IMR-90 (cell line): Measurements from ENCODE around the gene C12orf50. TPM values are rescaled to one million over a fixed set of nuclear protein-coding genes. Genes with fewer than 3 reads are reported as not detected.

Experiments
- ATAC-seq: fragments of 200-7000 bp; cut with Tn5 transposase; 2 replicates; pipeline ENCODE4 v1.9.1; 2020; ENCODE audit warnings: low read depth, mild to moderate bottlenecking, moderate library complexity
- BruUV-seq: library from RNA; stranded (reverse); fragments of 400-500 nt; replicated peaks from 2 replicates; lab custom pipeline; 2021; lab: Mats Ljungman, UMichigan
- CTCF ChIA-PET: fragments of 300-600 bp; formaldehyde crosslinking; extraction: SDS; loops from one replicate; lab custom pipeline; 2021; ENCODE audit warnings: antibody characterized with exemption; lab: Yijun Ruan, JAX
- POLR2A ChIA-PET: fragments of 300-600 bp; sonication (Branson Sonifier 250); formaldehyde crosslinking; loops from one replicate; lab custom pipeline; 2022; ENCODE audit warnings: antibody characterized with exemption; ENCODE audit not compliant: unreplicated experiment; lab: Charles Lee
- DNase-seq: peaks from one replicate; pipeline ENCODE4 v3.0.0; 2013
- H2AFZ ChIP-seq: replicated peaks from 2 replicates; pipeline ENCODE3; 2013; ENCODE audit warnings: low read length, mild to moderate bottlenecking; ENCODE audit not compliant: poor library complexity
- H2AK5ac ChIP-seq: 2 replicates; pipeline ENCODE4 v1.6.1; 2013; ENCODE audit warnings: low read depth, low read length, inconsistent platforms
- H2AK9ac ChIP-seq: replicated peaks from 2 replicates; pipeline ENCODE3; 2013; ENCODE audit warnings: mild to moderate bottlenecking, low read depth, low read length, moderate library complexity; ENCODE audit not compliant: poor library complexity
- H2BK120ac ChIP-seq: 2 replicates; pipeline ENCODE4 v1.6.1; 2013; ENCODE audit warnings: low read depth, low read length, inconsistent platforms
- H2BK15ac ChIP-seq: 3 replicates; pipeline ENCODE4 v1.6.1; 2013; ENCODE audit warnings: low read depth, low read length, inconsistent platforms
- H2BK20ac ChIP-seq: 2 replicates; pipeline ENCODE4 v1.6.1; 2013; ENCODE audit warnings: low read depth, mild to moderate bottlenecking, inconsistent platforms, low read length, moderate library complexity
- H2BK5ac ChIP-seq: 2 replicates; pipeline ENCODE4 v1.6.1; 2013; ENCODE audit warnings: mild to moderate bottlenecking, low read depth, low read length, inconsistent platforms; ENCODE audit not compliant: poor library complexity, severe bottlenecking
- H3K14ac ChIP-seq: replicated peaks from 2 replicates; pipeline ENCODE4 v1.6.1; 2013; ENCODE audit warnings: low read depth, low read length, inconsistent platforms
- H3K18ac ChIP-seq: 2 replicates; pipeline ENCODE4 v1.6.1; 2013; ENCODE audit warnings: low read depth, low read length, control low read depth
- H3K23ac ChIP-seq: 2 replicates; pipeline ENCODE4 v1.6.1; 2013; ENCODE audit warnings: low read depth, low read length, inconsistent platforms
- H3K27ac ChIP-seq: 2 replicates; pipeline ENCODE4 v1.5.1; 2013; ENCODE audit warnings: mild to moderate bottlenecking, control low read depth, low read length; ENCODE audit not compliant: insufficient read depth
- H3K27me3 ChIP-seq: 2 replicates; pipeline ENCODE4 v1.6.1; 2013; ENCODE audit warnings: low read length; ENCODE audit not compliant: control insufficient read depth, insufficient read depth
- H3K36me3 ChIP-seq: 2 replicates; pipeline ENCODE4 v1.6.1; 2013; ENCODE audit warnings: low read length, mixed read lengths; ENCODE audit not compliant: control insufficient read depth, insufficient read depth
- H3K4ac ChIP-seq: 2 replicates; pipeline ENCODE4 v1.6.1; 2013; ENCODE audit warnings: low read depth, low read length, inconsistent platforms
- H3K4me1 ChIP-seq: 2 replicates; pipeline ENCODE4 v1.6.1; 2013; ENCODE audit warnings: low read length, mixed read lengths; ENCODE audit not compliant: control insufficient read depth, insufficient read depth
- H3K4me2 ChIP-seq: 2 replicates; pipeline ENCODE4 v1.6.1; 2013; ENCODE audit warnings: low read depth, mild to moderate bottlenecking, control low read depth, low read length, moderate library complexity
- H3K4me3 ChIP-seq: 2 replicates; pipeline ENCODE4 v1.5.1; 2013; ENCODE audit warnings: low read depth, mild to moderate bottlenecking, control low read depth, low read length, moderate library complexity; ENCODE audit not compliant: insufficient read depth
- H3K56ac ChIP-seq: 2 replicates; pipeline ENCODE4 v1.6.1; 2013; ENCODE audit warnings: low read length, inconsistent platforms; ENCODE audit not compliant: insufficient read depth; ENCODE audit errors: extremely low read depth
- H3K79me1 ChIP-seq, 2 experiments: 2 replicates each; pipeline ENCODE4 v1.6.1; 2013; ENCODE audit warnings: low read length in 2 of 2, inconsistent platforms in 1 of 2, low read depth in 1 of 2
- H3K9ac ChIP-seq: 2 replicates; pipeline ENCODE4 v1.6.1; 2013; ENCODE audit warnings: low read depth, low read length, control low read depth
- H3K9me1 ChIP-seq: 2 replicates; pipeline ENCODE4 v1.6.1; 2013; ENCODE audit warnings: low read length, inconsistent platforms; ENCODE audit not compliant: insufficient read depth
- H3K9me3 ChIP-seq: 2 replicates; pipeline ENCODE4 v1.6.1; 2013; ENCODE audit warnings: low read length; ENCODE audit not compliant: control insufficient read depth, insufficient read depth
- H4K20me1 ChIP-seq: 2 replicates; pipeline ENCODE4 v1.6.1; 2013; ENCODE audit warnings: low read length, inconsistent platforms; ENCODE audit not compliant: insufficient read depth
- H4K5ac ChIP-seq: 2 replicates; pipeline ENCODE4 v1.6.1; 2013; ENCODE audit warnings: mild to moderate bottlenecking, low read depth, low read length, control low read depth
- H4K8ac ChIP-seq, 2 experiments: 2 replicates each; pipeline ENCODE4 v1.6.1; 2013; ENCODE audit warnings: low read depth in 2 of 2, low read length in 2 of 2, control low read depth in 1 of 2, inconsistent platforms in 1 of 2
- H4K91ac ChIP-seq: 2 replicates; pipeline ENCODE4 v1.6.1; 2013; ENCODE audit warnings: low read depth, low read length, inconsistent platforms; ENCODE audit not compliant: insufficient read depth
- CEBPB ChIP-seq: IDR thresholded peaks from 2 replicates; pipeline ENCODE4 v1.6.1; 2012; ENCODE audit warnings: low read depth, low read length, improper control_type of control experiment
- CHD1 ChIP-seq: IDR thresholded peaks from 2 replicates; pipeline ENCODE4 v1.6.1; 2012; ENCODE audit warnings: low read depth, low read length, improper control_type of control experiment
- dilution Hi-C: fragments of 300-500 bp; cut with HindIII; formaldehyde crosslinking; loops from one replicate; pipeline ENCODE4 v1.14.3; 2018; ENCODE audit warnings: low sequenced_read_pairs; ENCODE audit not compliant: unreplicated experiment
- in situ Hi-C: fragments of 300-500 bp; cut with MboI; formaldehyde crosslinking; loops from 3 replicates; pipeline ENCODE4 v1.14.3; 2019; ENCODE audit warnings: low sequenced_read_pairs, inconsistent platforms, mixed read lengths
- intact Hi-C: fragments of 100-400 bp; cut with micrococcal nuclease; formaldehyde crosslinking; loops from 2 replicates; pipeline ENCODE4 v1.10.0; 2022
- polyA plus RNA-seq, 3 experiments: library from polyadenylated mRNA; depleted of rRNA; stranded (reverse); fragments of >200 nt; gene quantifications; 2 replicates each; pipeline ENCODE4 v1.2.3, GENCODE V29; 2012; ENCODE audit warnings: low replicate concordance in 1 of 3
- total RNA-seq: library from RNA; depleted of rRNA; stranded (reverse); fragments of >200 nt; gene quantifications from 2 replicates; pipeline ENCODE4 v1.2.3, GENCODE V29; 2012

The C12orf50 gene
- total and polyA plus RNA-seq, 2 of the 4 experiments (the other 2 are of a cell fraction): not detected

- H2AK9ac ChIP-seq: no peak overlapping the region
- H3K36me3 ChIP-seq: no peaks in the 10 kb centered on the region
- no peak overlapping the region for H3K14ac ChIP-seq
- TF ChIP-seq CEBPB (peak; percentile 16; the same call in 1 of the 2 replicates), CHD1 (no peak)
- H3K79me1 ChIP-seq: no peaks in the 10 kb centered on the region
- no peak overlapping the region for H2AK5ac ChIP-seq
- H2BK120ac ChIP-seq: no peak overlapping the region
- H4K91ac ChIP-seq: no peak overlapping the region
- ChIA-PET POLR2A (no interaction called here), CTCF (no interaction called here)
- no peak overlapping the region for H4K5ac ChIP-seq
- H4K8ac ChIP-seq: no peak overlapping the region
- H2BK5ac ChIP-seq: no peak overlapping the region
- H3K9me3 ChIP-seq: peaks cover 3% of the 10 kb centered on the region; the same call in 1 of the 2 replicates
- no peak for ATAC-seq
- in situ Hi-C loops: no loop called here
- no peak overlapping the region for H2BK20ac ChIP-seq
- no peak overlapping the region for H3K9ac ChIP-seq
- no peaks in the 10 kb centered on the region for H4K20me1 ChIP-seq
- dilution Hi-C loops: no loop called here
- DNase-seq: no peak
- no peak overlapping the region for H3K4me2 ChIP-seq
- H3K4ac ChIP-seq: no peak overlapping the region
- no peak overlapping the region for H3K27ac ChIP-seq
- H3K56ac ChIP-seq: no peak overlapping the region
- H2BK15ac ChIP-seq: no peak overlapping the region
- intact Hi-C loops: no loop called here
- no peaks in the 10 kb centered on the region; the same call in 1 of the 2 replicates for H3K9me1 ChIP-seq
- H2AFZ ChIP-seq: no peak overlapping the region
- no peak overlapping the region for H3K4me3 ChIP-seq
- BruUV-seq: no TSS peak
- H3K18ac ChIP-seq: no peak overlapping the region
- no peak overlapping the region for H3K23ac ChIP-seq
- H3K4me1 ChIP-seq: peaks cover 10% of the 10 kb centered on the region
- no peaks in the 10 kb centered on the region for H3K27me3 ChIP-seq
These were observed 94.0 kb downstream of the C12orf50 start for GRCh38 chr12:87935216-87935615.
